Right kidney (tissue), 9 donors: Measurements from ENCODE around the gene SARNP.
"Not testable (repeated sequence)": the region's sequence is repeated elsewhere in the genome, so short reads cannot be mapped to it uniquely, and the experiment has no call there.

Experiments
- DNase-seq: peaks from one replicate; pipeline ENCODE4 v3.0.0-alpha.2; 2016
- long read RNA-seq, 8 donors: transcript quantifications; one replicate each; lab custom pipeline, GENCODE V29; 2026

SARNP gene
- long read RNA-seq, donor 1, transcript SARNP-201 (11 exons, 926 nt), result major isoform, 62 of 80 reads
- long read RNA-seq, donor 1, transcript SARNP-203 (10 exons, 726 nt), result minor isoform, 10 of 80 reads
- long read RNA-seq, donor 1, partial matches to known transcripts, result 5 of 80 reads
- long read RNA-seq, donor 1, other reads (novel, unspliced or antisense), result 0 of 80 reads
- long read RNA-seq, donor 2, transcript SARNP-201 (11 exons, 926 nt), result major isoform, 23 of 25 reads
- long read RNA-seq, donor 2, partial matches to known transcripts, result 0 of 25 reads
- long read RNA-seq, donor 2, other reads (novel, unspliced or antisense), result 0 of 25 reads
- long read RNA-seq, donor 3, transcript SARNP-201 (11 exons, 926 nt), result major isoform, 17 of 22 reads
- long read RNA-seq, donor 3, partial matches to known transcripts, result 0 of 22 reads
- long read RNA-seq, donor 3, other reads (novel, unspliced or antisense), result 0 of 22 reads
- long read RNA-seq, donor 4, transcript SARNP-201 (11 exons, 926 nt), result major isoform, 26 of 37 reads
- long read RNA-seq, donor 4, transcript SARNP-203 (10 exons, 726 nt), result minor isoform, 7 of 37 reads
- long read RNA-seq, donor 4, partial matches to known transcripts, result 0 of 37 reads
- long read RNA-seq, donor 4, other reads (novel, unspliced or antisense), result 0 of 37 reads
- long read RNA-seq, donor 5, transcript SARNP-201 (11 exons, 926 nt), result major isoform, 52 of 56 reads
- long read RNA-seq, donor 5, partial matches to known transcripts, result 0 of 56 reads
- long read RNA-seq, donor 5, other reads (novel, unspliced or antisense), result 0 of 56 reads
- long read RNA-seq, donor 6, transcript SARNP-201 (11 exons, 926 nt), result major isoform, 32 of 53 reads
- long read RNA-seq, donor 6, partial matches to known transcripts, result 13 of 53 reads
- long read RNA-seq, donor 6, other reads (novel, unspliced or antisense), result 0 of 53 reads
- long read RNA-seq, donor 7, transcript SARNP-201 (11 exons, 926 nt), result major isoform, 53 of 60 reads
- long read RNA-seq, donor 7, partial matches to known transcripts, result 0 of 60 reads
- long read RNA-seq, donor 7, other reads (novel, unspliced or antisense), result 0 of 60 reads
- long read RNA-seq, donor 8, transcript SARNP-201 (11 exons, 926 nt), result major isoform, 26 of 30 reads
- long read RNA-seq, donor 8, partial matches to known transcripts, result 0 of 30 reads
- long read RNA-seq, donor 8, other reads (novel, unspliced or antisense), result 0 of 30 reads

DNA sequence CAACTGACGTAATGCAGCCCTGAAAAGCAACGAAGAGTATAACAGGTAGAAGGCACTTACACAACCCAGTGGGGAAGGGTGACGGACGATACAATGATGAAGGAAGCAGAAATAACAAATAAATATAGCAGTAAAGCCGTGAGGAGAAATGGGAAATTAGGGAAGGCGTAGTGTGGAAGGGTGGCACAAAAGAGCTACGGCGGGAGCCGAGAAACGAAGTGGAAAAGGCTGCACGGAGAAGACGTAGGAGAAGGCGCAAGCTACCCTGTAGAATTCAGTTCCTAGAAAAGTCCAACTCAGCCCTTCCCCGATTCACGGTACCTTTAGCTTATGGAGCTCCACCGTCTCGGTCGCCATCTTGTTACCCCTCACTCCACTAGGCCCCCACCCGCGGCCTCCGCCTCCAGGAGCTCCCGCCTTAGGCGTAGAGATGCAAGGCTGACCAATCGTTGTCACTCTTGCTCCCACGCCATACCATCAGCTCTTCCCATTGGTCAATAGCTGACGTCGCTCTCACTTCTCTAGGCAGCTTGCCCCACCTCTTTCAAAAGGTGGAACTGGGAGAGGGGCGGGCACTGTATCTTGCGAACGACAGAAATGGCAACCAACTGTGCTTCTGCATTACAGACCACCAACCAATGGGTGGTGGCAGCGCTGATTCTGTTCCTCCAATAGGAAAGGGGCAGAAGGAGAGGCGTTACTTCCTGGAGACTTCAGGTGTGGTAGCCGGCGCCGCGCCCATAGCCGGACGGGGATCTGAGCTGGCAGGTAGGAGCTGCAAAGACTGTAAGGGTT, at the start of gene SARNP, which contains the start of gene ORMDL2:
SARNP (minus strand) TSS at position 380 of the 795 bp plus-strand sequence; CDS start at position 357, 23 bp downstream.
ORMDL2 (plus strand) TSS at position 697 of the 795 bp plus-strand sequence. CDS start 959 bp downstream, outside the sequence.
- DNase-seq, result peak; percentile 91

- not testable (repeated sequence) for DNase-seq
Measured at GRCh38 chr12:55866454-55867004, 49.0 kb upstream of the SARNP start.

DNA sequence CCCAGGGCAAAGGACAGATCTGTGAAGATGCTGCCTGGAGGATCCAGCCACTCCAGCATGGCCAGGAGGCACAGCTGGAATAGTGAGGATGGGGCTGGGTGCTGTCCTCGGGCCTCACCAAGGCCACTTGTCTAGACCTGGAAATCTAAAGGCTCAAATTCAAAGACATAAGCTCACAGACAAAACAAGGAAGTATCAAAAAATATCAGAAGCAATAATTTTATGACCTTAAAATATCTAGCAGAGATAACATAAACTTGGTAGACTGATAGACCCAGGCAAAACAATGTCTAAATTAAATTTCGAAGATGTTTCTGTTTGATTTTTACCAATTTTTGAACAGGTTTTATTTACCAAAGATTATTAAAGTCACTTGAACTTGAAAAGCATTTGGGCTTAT, 47.8 kb upstream of the SARNP start:
- no peak for DNase-seq

DNA sequence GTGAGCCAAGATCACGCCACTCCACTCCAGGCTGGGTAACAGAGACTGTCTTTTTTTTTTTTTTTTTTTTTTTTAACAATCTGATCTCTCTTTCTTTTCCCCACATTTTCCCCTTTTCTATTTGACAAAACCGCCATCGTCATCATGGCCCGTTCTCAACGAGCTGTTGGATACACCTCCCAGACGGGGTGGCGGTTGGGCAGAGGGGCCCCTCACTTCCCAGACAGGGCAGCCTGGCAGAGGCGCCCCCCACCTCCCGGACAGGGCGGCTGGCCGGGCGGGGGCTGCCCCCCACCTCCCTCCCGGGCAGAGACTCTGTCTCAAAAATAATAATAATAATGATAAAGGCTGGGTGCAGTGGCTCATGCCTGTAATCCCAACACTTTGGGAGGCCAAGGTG, 45.4 kb upstream of the SARNP start:
- DNase-seq, result not testable (repeated sequence)

- no peak for DNase-seq
Measured at GRCh38 chr12:55862286-55862685, 44.8 kb upstream of the SARNP start.

- DNase-seq, result no peak
Measured at GRCh38 chr12:55861871-55862270, 44.3 kb upstream of the SARNP start.

DNA sequence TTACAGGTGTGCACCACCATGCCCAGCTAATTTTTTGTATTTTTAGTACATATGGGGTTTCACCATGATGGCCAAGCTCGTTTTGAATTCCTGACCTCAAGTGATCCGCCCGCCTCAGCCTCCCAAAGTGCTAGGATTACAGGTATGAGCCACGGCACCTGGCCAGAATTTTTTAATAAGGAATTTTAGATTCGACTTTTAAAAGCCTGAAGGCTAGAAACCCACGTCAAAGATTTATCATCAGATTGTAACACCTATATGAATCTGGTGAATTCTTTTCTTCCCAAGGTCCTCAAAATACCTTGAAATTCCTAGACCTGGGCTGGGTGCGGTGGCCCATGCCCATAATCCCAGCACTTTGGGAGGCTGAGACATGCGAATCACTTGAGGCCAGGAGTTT, 43.9 kb upstream of the SARNP start:
- DNase-seq, result no peak

DNA sequence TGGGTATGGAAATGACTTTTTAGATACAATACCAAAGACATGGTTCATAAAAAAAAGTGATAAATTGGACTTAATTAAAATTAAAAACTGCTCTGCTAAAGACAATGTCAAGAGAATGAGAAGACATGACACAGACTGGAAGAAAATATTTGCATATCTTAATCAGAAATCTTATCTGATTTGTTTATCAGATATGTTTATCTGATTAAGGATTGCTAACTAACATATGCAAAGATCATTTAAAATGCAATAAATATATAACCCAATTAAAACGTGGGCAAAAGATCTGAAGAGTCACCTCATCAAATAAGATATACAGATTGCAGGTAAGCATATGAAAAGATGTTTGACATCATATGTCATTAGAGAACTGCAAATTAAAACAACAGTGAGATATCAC, 35.2 kb upstream of the SARNP start:
- DNase-seq, result no peak

DNA sequence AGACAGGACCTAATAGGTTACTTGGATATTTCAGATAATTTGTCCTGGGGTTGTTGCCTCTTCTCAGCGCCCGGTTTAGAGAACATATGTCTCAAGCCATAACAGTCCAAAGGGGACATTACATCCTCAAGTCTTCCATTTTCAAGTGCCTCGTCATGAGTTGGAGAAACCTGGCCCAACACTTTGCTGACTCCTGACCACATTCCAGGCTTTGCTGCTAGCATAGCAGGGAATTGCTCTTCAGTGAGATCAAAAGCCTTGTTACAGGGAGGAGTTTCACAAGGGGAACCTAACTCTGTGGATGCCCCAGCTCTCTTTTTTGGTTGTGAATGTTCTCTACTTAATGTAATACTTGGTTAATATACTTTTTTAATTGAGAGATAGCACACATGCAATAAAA, 33.4 kb upstream of the SARNP start:
- DNase-seq, result no peak

- DNase-seq, result no peak
Measured at GRCh38 chr12:55850401-55850800, 32.9 kb upstream of the SARNP start.

- DNase-seq, result no peak
Measured at GRCh38 chr12:55849616-55850343, 32.3 kb upstream of the SARNP start.

- peak; percentile 33 for DNase-seq
Measured at GRCh38 chr12:55847603-55848291, 30.2 kb upstream of the SARNP start.

- DNase-seq, result no peak
Measured at GRCh38 chr12:55847033-55847432, 29.5 kb upstream of the SARNP start.

DNA sequence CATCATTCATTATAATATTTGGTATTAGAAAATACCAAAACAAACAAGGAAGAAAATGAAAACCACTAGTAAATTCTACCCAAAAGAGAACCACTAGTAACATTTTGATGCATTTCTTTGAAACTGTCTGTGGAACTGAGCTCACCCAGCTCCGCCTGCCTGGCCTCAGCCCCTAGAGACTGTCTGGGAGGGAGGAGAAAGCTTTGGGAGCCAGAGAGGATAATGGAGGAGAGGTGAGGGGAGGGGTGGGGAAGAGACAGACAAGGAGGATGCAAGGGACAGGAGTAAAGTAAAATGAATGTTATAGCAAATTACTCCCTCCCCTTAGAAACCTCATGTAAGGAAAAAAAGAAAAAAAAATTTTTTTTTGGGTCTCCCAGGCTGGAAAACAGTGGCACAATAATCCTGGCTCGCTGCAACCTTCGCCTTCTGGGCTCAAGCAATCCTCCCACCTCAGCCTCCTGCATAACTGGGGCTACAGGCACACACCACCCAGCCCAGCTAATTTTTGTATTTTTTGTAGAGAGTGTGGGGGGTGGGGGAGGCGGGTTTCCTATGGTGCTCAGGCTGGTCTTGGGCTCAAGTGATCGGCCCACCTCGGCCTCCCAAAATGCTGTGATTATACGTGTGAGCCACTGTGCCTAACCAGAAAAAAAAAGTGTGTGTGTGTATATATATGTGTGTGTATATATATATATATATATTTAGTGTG, 28.4 kb upstream of the SARNP start:
- no peak for DNase-seq

DNA sequence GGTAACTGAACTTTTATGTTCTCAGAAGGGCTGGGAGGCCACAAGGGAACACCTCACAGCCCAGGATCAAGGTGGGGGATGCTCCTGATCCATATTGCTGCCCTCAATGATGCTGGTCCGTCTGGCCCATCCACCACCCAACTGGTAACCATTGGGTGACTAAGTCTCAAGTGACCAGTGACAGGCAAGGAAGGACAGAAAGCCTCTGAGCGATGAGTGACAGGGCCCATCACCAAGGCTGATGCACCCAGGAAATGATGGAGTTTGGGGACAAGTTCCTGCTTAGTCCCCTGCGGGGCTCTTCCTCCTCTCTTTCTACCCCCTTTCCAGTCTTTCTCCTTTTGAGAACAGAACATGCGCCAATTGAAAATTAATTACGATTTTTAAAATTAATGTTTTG, 27.8 kb upstream of the SARNP start:
- DNase-seq, result no peak

- no peak for DNase-seq
Measured at GRCh38 chr12:55844961-55845360, 27.4 kb upstream of the SARNP start.

DNA sequence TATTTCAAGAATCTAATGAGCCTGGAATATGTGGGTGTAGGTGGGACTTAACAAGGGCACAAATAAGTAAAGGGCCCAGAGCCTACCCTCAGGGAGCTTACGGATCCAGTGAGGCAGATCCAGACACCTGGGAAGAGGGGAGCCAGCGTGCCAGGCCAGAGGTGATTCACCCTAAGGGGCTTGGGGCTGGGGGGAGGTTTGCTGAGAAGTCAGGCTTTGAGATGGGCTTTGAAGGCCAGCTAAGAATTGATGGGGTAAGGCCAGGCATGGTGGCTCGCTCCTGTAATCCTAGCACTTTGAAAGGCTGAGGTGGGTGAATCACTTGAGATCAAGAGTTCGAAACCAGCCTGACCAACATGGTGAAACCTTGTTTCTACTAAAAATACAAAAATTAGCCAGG, 25.9 kb upstream of the SARNP start:
- no peak for DNase-seq

DNA sequence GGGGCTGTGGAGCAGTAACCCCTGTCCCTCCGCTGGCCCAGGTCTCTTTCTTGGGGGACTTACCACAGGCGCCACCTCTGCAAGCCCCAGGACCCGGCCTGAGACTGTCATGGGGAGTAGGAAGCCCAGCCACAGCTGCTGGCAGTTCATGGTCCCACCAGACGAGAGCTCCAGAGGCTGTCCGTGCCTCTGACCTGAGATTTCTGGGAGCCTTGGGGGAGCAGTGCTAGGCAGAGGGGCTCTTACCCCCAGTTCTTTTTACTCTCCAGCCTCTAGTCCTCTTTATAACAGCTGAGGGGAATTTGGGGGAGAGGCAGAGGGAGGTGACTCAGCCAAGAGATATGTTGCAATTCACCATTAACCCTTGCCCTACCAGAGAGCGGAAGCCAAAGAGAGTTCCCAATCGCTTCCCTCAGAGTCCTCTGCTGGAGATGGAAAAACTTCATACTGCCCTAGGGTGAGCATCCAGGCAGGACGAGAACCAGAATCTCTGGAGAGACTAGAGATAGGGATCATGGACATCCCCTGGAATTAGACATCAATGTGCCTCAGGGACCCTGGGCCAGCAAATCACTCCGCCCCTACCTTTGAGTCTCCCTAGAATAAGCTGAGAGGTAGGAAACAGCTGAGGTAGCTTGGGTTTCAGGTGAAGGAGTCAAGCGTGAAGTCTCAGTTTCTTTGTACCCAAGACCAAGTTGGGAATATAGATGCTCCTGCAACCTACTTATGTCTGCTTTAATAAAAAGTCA, 25.3 kb upstream of the SARNP start, which contains the start of gene MMP19:
MMP19 (minus strand) TSS at position 256 of the 749 bp plus-strand sequence; CDS start at position 150, 106 bp downstream.
- no peak for DNase-seq
